ENCODE results near the gene POLR2F. TPM values are rescaled to one million over a fixed set of nuclear protein-coding genes. Genes with fewer than 3 reads are reported as not detected.

The POLR2F gene
- polyA plus RNA-seq, 1 donor (not counting 4 experiments of a cell fraction or from before 2014, with no cell fraction given), result 119 TPM

DNA sequence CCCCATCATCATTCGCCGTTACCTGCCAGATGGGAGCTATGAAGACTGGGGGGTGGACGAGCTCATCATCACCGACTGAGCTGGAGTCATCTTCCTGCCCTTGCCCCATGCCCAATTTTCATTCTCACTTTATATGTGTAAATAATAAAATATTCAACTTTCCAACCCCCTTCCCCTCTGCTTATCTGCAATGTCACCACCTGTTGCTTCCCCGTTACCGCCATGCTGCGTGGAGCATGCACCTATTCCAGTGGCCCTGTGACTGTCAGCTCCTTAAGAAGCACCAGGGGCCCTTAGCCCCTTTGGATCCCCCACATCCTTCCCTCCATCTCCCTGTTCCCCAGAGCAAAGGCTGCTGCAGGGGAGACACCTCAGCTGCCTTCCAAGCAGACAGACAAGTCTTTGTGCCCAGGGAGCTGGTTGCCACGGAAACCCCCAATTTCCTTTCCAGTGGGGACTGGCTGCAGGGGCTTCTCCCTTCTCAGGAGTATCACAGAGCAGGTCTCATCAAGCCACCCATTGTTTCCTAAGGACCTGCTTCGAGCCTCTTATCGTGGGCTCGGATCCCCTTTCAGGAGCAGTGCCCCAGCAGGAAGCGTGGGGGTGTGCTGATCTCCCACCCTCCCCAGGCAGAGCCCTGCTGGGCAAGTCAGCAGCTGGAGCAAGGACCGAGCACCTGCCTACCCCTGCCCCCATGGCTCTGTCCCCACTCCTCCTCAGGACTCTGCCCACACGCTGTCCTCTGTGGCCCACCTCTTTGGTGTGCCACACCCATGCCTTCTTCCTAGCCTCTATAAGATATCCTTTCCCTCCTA lies 14.3 kb downstream of the POLR2F start:
- no peak overlapping the region for H2AFZ ChIP-seq (ENCODE audit: control insufficient read depth, low read length)
- H3K4me3 ChIP-seq (ENCODE audit: control insufficient read depth in 2 of 3, extremely low read depth in 1 of 3, insufficient read depth in 2 of 3, low read depth in 1 of 3, low read length in 3 of 3), result no peak overlapping the region
- no peak overlapping the region for H3K4me2 ChIP-seq (ENCODE audit: control insufficient read depth, extremely low read depth, insufficient read depth, low read depth, low read length)
- no peaks in the 10 kb centered on the region for H3K4me1 ChIP-seq (ENCODE audit: control insufficient read depth, extremely low read depth, insufficient read depth, low read length)
- H3K27me3 ChIP-seq (ENCODE audit: control insufficient read depth, extremely low read depth, insufficient read depth, low read length), result no peaks in the 10 kb centered on the region
- DNase-seq (ENCODE audit: low read depth, low spot score) (no peak), FAIRE-seq (no peak)
- no peaks in the 10 kb centered on the region for H3K79me2 ChIP-seq (ENCODE audit: control insufficient read depth, insufficient read depth, low read length)
- peaks cover 29% of the 10 kb centered on the region in 2 experiments for H3K36me3 ChIP-seq (ENCODE audit: control insufficient read depth in 2 of 2, extremely low read depth in 1 of 2, insufficient read depth in 2 of 2, low read length in 2 of 2)
- H3K9me3 ChIP-seq (ENCODE audit: control insufficient read depth, low read depth, low read length), result no peaks in the 10 kb centered on the region
- no peak for TF ChIP-seq CTCF (optimal IDR thresholded peaks at IDR 0.05 in 1 of 3, IDR thresholded peaks at IDR 0.05 in 1 of 3, conservative IDR thresholded peaks at IDR 0.05 in 1 of 3; ENCODE audit: extremely low read depth in 1 of 3, insufficient read depth in 2 of 3, low read length in 3 of 3)
- no peak for TF ChIP-seq EZH2 (IDR thresholded peaks at IDR 0.05; ENCODE audit: low read length)
- no peaks in the 10 kb centered on the region for H4K20me1 ChIP-seq (ENCODE audit: control insufficient read depth, extremely low read depth, insufficient read depth, low read length)
- no peaks in the 10 kb centered on the region for H3K9me1 ChIP-seq (ENCODE audit: control insufficient read depth, extremely low read depth, insufficient read depth, low read length)
- H3K9ac ChIP-seq (ENCODE audit: control insufficient read depth, extremely low read depth, insufficient read depth, low read length), result no peak overlapping the region
- H3K27ac ChIP-seq (ENCODE audit: control insufficient read depth, insufficient read depth, low read length), result no peak overlapping the region
- dilution Hi-C loops (cut with MboI; ENCODE audit: extremely low pct_ligation_motif_present, low sequenced_read_pairs), result no loop called here

DNA sequence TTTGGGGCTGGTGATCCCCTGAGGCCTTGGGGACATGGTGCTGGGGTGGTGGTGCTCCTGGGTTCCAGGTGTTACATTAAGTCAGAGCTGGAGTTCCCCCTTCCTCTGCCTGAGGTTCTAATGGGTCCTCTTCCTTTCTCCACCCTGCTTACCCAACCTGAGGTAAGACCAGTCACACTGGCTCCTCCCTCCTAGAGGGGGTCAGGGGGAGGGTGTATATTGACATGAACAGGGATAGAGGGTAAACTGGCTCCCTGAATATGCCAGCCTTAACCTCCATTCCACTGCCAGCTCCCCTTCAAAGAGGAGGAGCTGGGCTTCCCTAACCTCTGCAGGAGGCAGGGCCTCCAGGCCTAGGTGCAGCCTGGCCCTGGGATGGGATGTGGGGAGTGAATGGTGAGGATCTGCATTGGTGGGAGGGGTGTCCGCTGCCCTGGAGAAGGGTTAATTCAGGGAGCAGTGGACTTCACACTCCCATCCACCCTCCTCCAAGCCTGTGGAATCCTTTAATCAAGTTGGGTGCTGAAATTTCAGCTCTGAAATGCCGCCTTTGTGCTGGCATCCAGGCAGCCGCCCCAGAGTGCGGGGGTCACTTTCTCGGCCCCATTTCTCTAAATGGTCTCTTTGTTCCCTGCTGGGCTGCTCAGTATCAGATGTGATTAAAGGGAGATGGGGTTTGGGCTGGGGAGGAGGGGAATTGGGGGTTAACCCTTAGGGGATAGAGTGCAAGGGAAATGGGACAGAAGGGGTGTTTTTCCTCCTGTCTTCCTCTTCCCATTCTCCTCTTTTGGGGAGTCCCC lies 15.2 kb downstream of the POLR2F start:
- H3K9me1 ChIP-seq (ENCODE audit: control insufficient read depth, extremely low read depth, insufficient read depth, low read length), result no peaks in the 10 kb centered on the region

More for the DNA sequence above, 15.2 kb downstream of the POLR2F start:
- Histone ChIP-seq H3K4me1 (ENCODE audit: control insufficient read depth, extremely low read depth, insufficient read depth, low read length) (no peaks in the 10 kb centered on the region), H4K20me1 (ENCODE audit: control insufficient read depth, extremely low read depth, insufficient read depth, low read length) (no peaks in the 10 kb centered on the region), H3K9me3 (ENCODE audit: control insufficient read depth, low read depth, low read length) (no peaks in the 10 kb centered on the region), H3K79me2 (ENCODE audit: control insufficient read depth, insufficient read depth, low read length) (no peaks in the 10 kb centered on the region), H3K9ac (ENCODE audit: control insufficient read depth, extremely low read depth, insufficient read depth, low read length) (no peak overlapping the region), H3K27ac (ENCODE audit: control insufficient read depth, insufficient read depth, low read length) (no peak overlapping the region), H3K36me3 (ENCODE audit: control insufficient read depth in 2 of 2, extremely low read depth in 1 of 2, insufficient read depth in 2 of 2, low read length in 2 of 2) (peaks cover 28 to 29% of the 10 kb centered on the region in 2 experiments), H3K27me3 (ENCODE audit: control insufficient read depth, extremely low read depth, insufficient read depth, low read length) (no peaks in the 10 kb centered on the region), H3K4me2 (ENCODE audit: control insufficient read depth, extremely low read depth, insufficient read depth, low read depth, low read length) (no peak overlapping the region), H2AFZ (ENCODE audit: control insufficient read depth, low read length) (no peak overlapping the region), H3K4me3 (ENCODE audit: control insufficient read depth in 2 of 3, extremely low read depth in 1 of 3, insufficient read depth in 2 of 3, low read depth in 1 of 3, low read length in 3 of 3) (no peak overlapping the region)
- dilution Hi-C loops (cut with MboI; ENCODE audit: extremely low pct_ligation_motif_present, low sequenced_read_pairs), result no loop called here
- TF ChIP-seq CTCF (optimal IDR thresholded peaks at IDR 0.05 in 1 of 3, IDR thresholded peaks at IDR 0.05 in 1 of 3, conservative IDR thresholded peaks at IDR 0.05 in 1 of 3; ENCODE audit: extremely low read depth in 1 of 3, insufficient read depth in 2 of 3, low read length in 3 of 3) (no peak), EZH2 (IDR thresholded peaks at IDR 0.05; ENCODE audit: low read length) (no peak)
- FAIRE-seq (no peak), DNase-seq (ENCODE audit: low read depth, low spot score) (no peak)

Data from keratinocyte (primary cell).